IMR-90 (cell line): ENCODE measurements around the gene TTLL11. TPM values are rescaled to one million over a fixed set of nuclear protein-coding genes. Genes with fewer than 3 reads are reported as not detected.
A peak's percentile ranks its signal among the peaks of the same experiment; 100 is the strongest.

Experiments used
- ATAC-seq: fragments of 200-7000 bp; cut with Tn5 transposase; 2 replicates; pipeline ENCODE4 v1.9.1; 2020; ENCODE audit warnings: low read depth, mild to moderate bottlenecking, moderate library complexity
- BruUV-seq: library from RNA; stranded (reverse); fragments of 400-500 nt; replicated peaks from 2 replicates; lab custom pipeline; 2021; lab: Mats Ljungman, UMichigan
- CTCF ChIA-PET: fragments of 300-600 bp; formaldehyde crosslinking; extraction: SDS; loops from one replicate; lab custom pipeline; 2021; ENCODE audit warnings: antibody characterized with exemption; lab: Yijun Ruan, JAX
- POLR2A ChIA-PET: fragments of 300-600 bp; sonication (Branson Sonifier 250); formaldehyde crosslinking; loops from one replicate; lab custom pipeline; 2022; ENCODE audit warnings: antibody characterized with exemption; ENCODE audit not compliant: unreplicated experiment; lab: Charles Lee
- DNase-seq: peaks from one replicate; pipeline ENCODE4 v3.0.0; 2013
- H2AFZ ChIP-seq: replicated peaks from 2 replicates; pipeline ENCODE3; 2013; ENCODE audit warnings: low read length, mild to moderate bottlenecking; ENCODE audit not compliant: poor library complexity
- H2AK5ac ChIP-seq: 2 replicates; pipeline ENCODE4 v1.6.1; 2013; ENCODE audit warnings: low read depth, low read length, inconsistent platforms
- H2AK9ac ChIP-seq: replicated peaks from 2 replicates; pipeline ENCODE3; 2013; ENCODE audit warnings: mild to moderate bottlenecking, low read depth, low read length, moderate library complexity; ENCODE audit not compliant: poor library complexity
- H2BK120ac ChIP-seq: 2 replicates; pipeline ENCODE4 v1.6.1; 2013; ENCODE audit warnings: low read depth, low read length, inconsistent platforms
- H2BK15ac ChIP-seq: 3 replicates; pipeline ENCODE4 v1.6.1; 2013; ENCODE audit warnings: low read depth, low read length, inconsistent platforms
- H2BK20ac ChIP-seq: 2 replicates; pipeline ENCODE4 v1.6.1; 2013; ENCODE audit warnings: low read depth, mild to moderate bottlenecking, inconsistent platforms, low read length, moderate library complexity
- H2BK5ac ChIP-seq: 2 replicates; pipeline ENCODE4 v1.6.1; 2013; ENCODE audit warnings: mild to moderate bottlenecking, low read depth, low read length, inconsistent platforms; ENCODE audit not compliant: poor library complexity, severe bottlenecking
- H3K14ac ChIP-seq: replicated peaks from 2 replicates; pipeline ENCODE4 v1.6.1; 2013; ENCODE audit warnings: low read depth, low read length, inconsistent platforms
- H3K18ac ChIP-seq: 2 replicates; pipeline ENCODE4 v1.6.1; 2013; ENCODE audit warnings: low read depth, low read length, control low read depth
- H3K23ac ChIP-seq: 2 replicates; pipeline ENCODE4 v1.6.1; 2013; ENCODE audit warnings: low read depth, low read length, inconsistent platforms
- H3K27ac ChIP-seq: 2 replicates; pipeline ENCODE4 v1.5.1; 2013; ENCODE audit warnings: mild to moderate bottlenecking, control low read depth, low read length; ENCODE audit not compliant: insufficient read depth
- H3K27me3 ChIP-seq: 2 replicates; pipeline ENCODE4 v1.6.1; 2013; ENCODE audit warnings: low read length; ENCODE audit not compliant: control insufficient read depth, insufficient read depth
- H3K36me3 ChIP-seq: 2 replicates; pipeline ENCODE4 v1.6.1; 2013; ENCODE audit warnings: low read length, mixed read lengths; ENCODE audit not compliant: control insufficient read depth, insufficient read depth
- H3K4ac ChIP-seq: 2 replicates; pipeline ENCODE4 v1.6.1; 2013; ENCODE audit warnings: low read depth, low read length, inconsistent platforms
- H3K4me1 ChIP-seq: 2 replicates; pipeline ENCODE4 v1.6.1; 2013; ENCODE audit warnings: low read length, mixed read lengths; ENCODE audit not compliant: control insufficient read depth, insufficient read depth
- H3K4me2 ChIP-seq: 2 replicates; pipeline ENCODE4 v1.6.1; 2013; ENCODE audit warnings: low read depth, mild to moderate bottlenecking, control low read depth, low read length, moderate library complexity
- H3K4me3 ChIP-seq: 2 replicates; pipeline ENCODE4 v1.5.1; 2013; ENCODE audit warnings: low read depth, mild to moderate bottlenecking, control low read depth, low read length, moderate library complexity; ENCODE audit not compliant: insufficient read depth
- H3K56ac ChIP-seq: 2 replicates; pipeline ENCODE4 v1.6.1; 2013; ENCODE audit warnings: low read length, inconsistent platforms; ENCODE audit not compliant: insufficient read depth; ENCODE audit errors: extremely low read depth
- H3K79me1 ChIP-seq, 2 experiments: 2 replicates each; pipeline ENCODE4 v1.6.1; 2013; ENCODE audit warnings: low read length in 2 of 2, inconsistent platforms in 1 of 2, low read depth in 1 of 2
- H3K9ac ChIP-seq: 2 replicates; pipeline ENCODE4 v1.6.1; 2013; ENCODE audit warnings: low read depth, low read length, control low read depth
- H3K9me1 ChIP-seq: 2 replicates; pipeline ENCODE4 v1.6.1; 2013; ENCODE audit warnings: low read length, inconsistent platforms; ENCODE audit not compliant: insufficient read depth
- H3K9me3 ChIP-seq: 2 replicates; pipeline ENCODE4 v1.6.1; 2013; ENCODE audit warnings: low read length; ENCODE audit not compliant: control insufficient read depth, insufficient read depth
- H4K20me1 ChIP-seq: 2 replicates; pipeline ENCODE4 v1.6.1; 2013; ENCODE audit warnings: low read length, inconsistent platforms; ENCODE audit not compliant: insufficient read depth
- H4K5ac ChIP-seq: 2 replicates; pipeline ENCODE4 v1.6.1; 2013; ENCODE audit warnings: mild to moderate bottlenecking, low read depth, low read length, control low read depth
- H4K8ac ChIP-seq, 2 experiments: 2 replicates each; pipeline ENCODE4 v1.6.1; 2013; ENCODE audit warnings: low read depth in 2 of 2, low read length in 2 of 2, control low read depth in 1 of 2, inconsistent platforms in 1 of 2
- H4K91ac ChIP-seq: 2 replicates; pipeline ENCODE4 v1.6.1; 2013; ENCODE audit warnings: low read depth, low read length, inconsistent platforms; ENCODE audit not compliant: insufficient read depth
- CHD1 ChIP-seq: IDR thresholded peaks from 2 replicates; pipeline ENCODE4 v1.6.1; 2012; ENCODE audit warnings: low read depth, low read length, improper control_type of control experiment
- FOS ChIP-seq: fragments of 150-350 bp; IDR thresholded peaks from 2 replicates; pipeline ENCODE4 v1.6.1; 2016; ENCODE audit warnings: low read depth, low read length
- MAFK ChIP-seq: IDR thresholded peaks from 2 replicates; pipeline ENCODE4 v1.6.1; 2012; ENCODE audit warnings: low read depth, low read length, improper control_type of control experiment
- MAZ ChIP-seq: IDR thresholded peaks from 2 replicates; pipeline ENCODE4 v1.6.1; 2012; ENCODE audit warnings: low read depth, mild to moderate bottlenecking, low read length, improper control_type of control experiment, moderate library complexity, borderline replicate concordance
- MXI1 ChIP-seq: IDR thresholded peaks from 2 replicates; pipeline ENCODE4 v1.6.1; 2012; ENCODE audit warnings: low read depth, mild to moderate bottlenecking, low read length, moderate library complexity, borderline replicate concordance
- POLR2A ChIP-seq: IDR thresholded peaks from 2 replicates; pipeline ENCODE4 v1.6.1; 2012; ENCODE audit warnings: mild to moderate bottlenecking, low read depth, low read length
- RAD21 ChIP-seq: IDR thresholded peaks from 2 replicates; pipeline ENCODE4 v1.6.1; 2012; ENCODE audit warnings: low read length, improper control_type of control experiment
- RCOR1 ChIP-seq: IDR thresholded peaks from 2 replicates; pipeline ENCODE4 v1.6.1; 2012; ENCODE audit warnings: mild to moderate bottlenecking, low read length, improper control_type of control experiment; ENCODE audit not compliant: insufficient replicate concordance
- RFX5 ChIP-seq: IDR thresholded peaks from 2 replicates; pipeline ENCODE4 v1.8.0; 2012; ENCODE audit warnings: low read depth, mild to moderate bottlenecking, low read length, moderate library complexity
- SMC3 ChIP-seq: fragments of 150-350 bp; IDR thresholded peaks from 2 replicates; pipeline ENCODE4 v1.6.1; 2016; ENCODE audit warnings: low read depth, mild to moderate bottlenecking, antibody characterized with exemption, low read length, moderate library complexity
- WGBS, 2 experiments: methylation state at CpG; one replicate each; pipeline versions ENCODE4 v1.1.5 to v1.1.7; 2013; ENCODE audit warnings: missing lambda C conversion rate in 2 of 2; ENCODE audit not compliant: insufficient read length in 1 of 2; ENCODE audit errors: extremely low coverage in 2 of 2; 5-methylcytosine and 5-hydroxymethylcytosine counted together
- dilution Hi-C: fragments of 300-500 bp; cut with HindIII; formaldehyde crosslinking; loops from one replicate; pipeline ENCODE4 v1.14.3; 2018; ENCODE audit warnings: low sequenced_read_pairs; ENCODE audit not compliant: unreplicated experiment
- in situ Hi-C: fragments of 300-500 bp; cut with MboI; formaldehyde crosslinking; loops from 3 replicates; pipeline ENCODE4 v1.14.3; 2019; ENCODE audit warnings: low sequenced_read_pairs, inconsistent platforms, mixed read lengths
- intact Hi-C: fragments of 100-400 bp; cut with micrococcal nuclease; formaldehyde crosslinking; loops from 2 replicates; pipeline ENCODE4 v1.10.0; 2022
- polyA plus RNA-seq, 3 experiments: library from polyadenylated mRNA; depleted of rRNA; stranded (reverse); fragments of >200 nt; gene quantifications; 2 replicates each; pipeline ENCODE4 v1.2.3, GENCODE V29; 2012; ENCODE audit warnings: low replicate concordance in 1 of 3
- total RNA-seq: library from RNA; depleted of rRNA; stranded (reverse); fragments of >200 nt; gene quantifications from 2 replicates; pipeline ENCODE4 v1.2.3, GENCODE V29; 2012
- TF ChIP-seq, protein P1 (sequence below): conservative IDR thresholded peaks from 2 replicates; pipeline ENCODE4 v1.5.1; 2012; ENCODE audit warnings: mild to moderate bottlenecking, low read depth, low read length, improper control_type of control experiment
- TF ChIP-seq, protein P2 (sequence below): fragments of 150-350 bp; IDR thresholded peaks from 2 replicates; pipeline ENCODE4 v1.6.1; 2016; ENCODE audit warnings: low read depth, mild to moderate bottlenecking, low read length, moderate library complexity, borderline replicate concordance

The TTLL11 gene
- total and polyA plus RNA-seq, 2 of the 4 experiments (the other 2 are of a cell fraction), result 2.0 to 4.6 TPM

DNA sequence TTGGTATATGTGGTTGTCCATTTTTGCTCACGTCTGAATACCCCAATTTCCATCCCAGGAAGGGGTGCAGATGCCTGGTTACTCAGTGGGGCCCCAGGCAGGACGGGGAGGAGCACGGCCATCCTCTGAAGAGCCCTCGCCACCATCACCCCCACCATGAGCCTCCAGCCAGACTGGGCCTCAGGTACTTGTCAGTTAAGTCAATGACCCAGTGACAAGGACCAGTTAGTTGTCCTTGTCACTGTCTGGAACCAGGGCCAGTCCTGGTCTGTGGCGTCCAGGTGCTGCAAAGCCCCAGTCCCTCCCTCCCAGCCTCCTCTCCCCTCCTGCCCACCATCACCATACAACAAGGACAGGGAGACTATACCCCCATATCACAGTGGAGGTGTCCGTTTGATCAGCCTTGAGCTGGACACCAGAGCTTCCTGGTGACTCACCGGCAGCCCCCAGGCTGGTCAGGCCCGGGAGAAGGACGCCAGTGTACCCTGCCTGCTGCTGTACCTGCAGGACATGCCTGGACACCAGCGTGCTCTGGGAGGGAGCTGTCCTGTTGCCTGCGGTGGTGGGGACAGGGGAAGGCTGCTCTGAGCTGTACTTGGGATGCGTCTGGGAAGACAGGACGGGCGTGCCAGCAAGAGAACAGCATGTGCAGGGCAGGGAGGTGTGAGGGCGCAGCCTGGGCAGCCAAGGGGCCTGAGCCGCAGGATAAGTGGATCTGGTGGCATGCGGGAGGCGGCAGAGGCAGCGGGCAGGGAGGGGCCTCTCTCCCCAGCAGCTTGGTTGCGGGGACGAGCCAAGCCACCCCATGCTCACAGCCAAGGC lies 32.6 kb upstream of the TTLL11 start:
- intact Hi-C loops, result loop anchor here (1.0 to 2.0 kb wide), 3 partner anchors 225 to 685 kb away; no protein-coding TSS in a partner anchor
- no peak overlapping the region for H3K56ac ChIP-seq
- ATAC-seq (peak; percentile 30), DNase-seq (peak; percentile 12)
- BruUV-seq, result no TSS peak
- dilution Hi-C loops, result no loop called here
- H4K5ac ChIP-seq, result peak overlapping the region; percentile 45
- TF ChIP-seq POLR2A (no peak), CHD1 (no peak), RCOR1 (no peak), RAD21 (no peak), MXI1 (no peak), MAZ (0 out of 2 replicates have a peak, but pooled peaks have one; percentile 2), RFX5 (no peak), FOS (peak; percentile 24), MAFK (no peak), SMC3 (no peak)
- TF ChIP-seq, protein P1, sequence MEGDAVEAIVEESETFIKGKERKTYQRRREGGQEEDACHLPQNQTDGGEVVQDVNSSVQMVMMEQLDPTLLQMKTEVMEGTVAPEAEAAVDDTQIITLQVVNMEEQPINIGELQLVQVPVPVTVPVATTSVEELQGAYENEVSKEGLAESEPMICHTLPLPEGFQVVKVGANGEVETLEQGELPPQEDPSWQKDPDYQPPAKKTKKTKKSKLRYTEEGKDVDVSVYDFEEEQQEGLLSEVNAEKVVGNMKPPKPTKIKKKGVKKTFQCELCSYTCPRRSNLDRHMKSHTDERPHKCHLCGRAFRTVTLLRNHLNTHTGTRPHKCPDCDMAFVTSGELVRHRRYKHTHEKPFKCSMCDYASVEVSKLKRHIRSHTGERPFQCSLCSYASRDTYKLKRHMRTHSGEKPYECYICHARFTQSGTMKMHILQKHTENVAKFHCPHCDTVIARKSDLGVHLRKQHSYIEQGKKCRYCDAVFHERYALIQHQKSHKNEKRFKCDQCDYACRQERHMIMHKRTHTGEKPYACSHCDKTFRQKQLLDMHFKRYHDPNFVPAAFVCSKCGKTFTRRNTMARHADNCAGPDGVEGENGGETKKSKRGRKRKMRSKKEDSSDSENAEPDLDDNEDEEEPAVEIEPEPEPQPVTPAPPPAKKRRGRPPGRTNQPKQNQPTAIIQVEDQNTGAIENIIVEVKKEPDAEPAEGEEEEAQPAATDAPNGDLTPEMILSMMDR, result no peak
- TF ChIP-seq, protein P2, sequence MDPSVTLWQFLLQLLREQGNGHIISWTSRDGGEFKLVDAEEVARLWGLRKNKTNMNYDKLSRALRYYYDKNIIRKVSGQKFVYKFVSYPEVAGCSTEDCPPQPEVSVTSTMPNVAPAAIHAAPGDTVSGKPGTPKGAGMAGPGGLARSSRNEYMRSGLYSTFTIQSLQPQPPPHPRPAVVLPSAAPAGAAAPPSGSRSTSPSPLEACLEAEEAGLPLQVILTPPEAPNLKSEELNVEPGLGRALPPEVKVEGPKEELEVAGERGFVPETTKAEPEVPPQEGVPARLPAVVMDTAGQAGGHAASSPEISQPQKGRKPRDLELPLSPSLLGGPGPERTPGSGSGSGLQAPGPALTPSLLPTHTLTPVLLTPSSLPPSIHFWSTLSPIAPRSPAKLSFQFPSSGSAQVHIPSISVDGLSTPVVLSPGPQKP, result no peak
- peak overlapping the region; percentile 47 for H3K4me2 ChIP-seq
- H4K20me1 ChIP-seq, result no peaks in the 10 kb centered on the region
- WGBS, 2 experiments, result 34% methylated on average over 8 of the region's 21 CpGs; no CpG with 5 or more reads in 1 of the 2 experiments
- peak overlapping the region; percentile 40 for H3K14ac ChIP-seq
- H2AK5ac ChIP-seq, result peak overlapping the region; percentile 90
- H3K9me3 ChIP-seq, result no peaks in the 10 kb centered on the region
- no peak overlapping the region for H3K4me3 ChIP-seq
- H3K27ac ChIP-seq, result peak overlapping the region; percentile 17; the same call in 1 of the 2 replicates
- H2AK9ac ChIP-seq, result peak overlapping the region; percentile 74
- H2AFZ ChIP-seq, result peak overlapping the region; percentile 87
- peak overlapping the region; percentile 39 for H2BK5ac ChIP-seq
- peak overlapping the region; percentile 77 to 95; a peak in 3 of 4 replicates for H4K8ac ChIP-seq
- peak overlapping the region; percentile 8; the same call in 1 of the 2 replicates for H3K18ac ChIP-seq
- H3K9ac ChIP-seq, result no peak overlapping the region; the same call in 1 of the 2 replicates
- H3K23ac ChIP-seq, result 0 out of 2 replicates have a peak overlapping the region, but pooled peaks have one; percentile 8
- ChIA-PET CTCF (interaction anchor here (0.5 to 3.7 kb wide), 14 partner anchors 18 to 579 kb away, joined by 3 to 43 read pairs (median 4); no protein-coding TSS in a partner anchor), POLR2A (interaction anchor here (0.5 to 1.3 kb wide), 3 partner anchors 19 to 225 kb away, joined by 4 to 6 read pairs (median 5); no protein-coding TSS in a partner anchor)
- peak overlapping the region; percentile 86 for H3K4ac ChIP-seq
- peak overlapping the region; percentile 93 for H2BK120ac ChIP-seq
- peak overlapping the region; percentile 82 for H4K91ac ChIP-seq
- H2BK15ac ChIP-seq, result peak overlapping the region; percentile 67
- no peaks in the 10 kb centered on the region; the same call in 1 of the 2 replicates for H3K27me3 ChIP-seq
- in situ Hi-C loops, result no loop called here
- no peaks in the 10 kb centered on the region for H3K79me1 ChIP-seq
- no peaks in the 10 kb centered on the region for H3K36me3 ChIP-seq
- H2BK20ac ChIP-seq, result peak overlapping the region; percentile 81
- peaks cover 7% of the 10 kb centered on the region for H3K9me1 ChIP-seq
- H3K4me1 ChIP-seq, result peaks cover 13% of the 10 kb centered on the region
